ENCODE measurements around the gene FAM216B. TPM values are rescaled to one million over a fixed set of nuclear protein-coding genes. Genes with fewer than 3 reads are reported as not detected.

The FAM216B gene
- total RNA-seq, 2 donors from 2014 or later: not detected

- peaks cover 3% of the 10 kb centered on the region for H3K27me3 Mint-ChIP-seq (ENCODE audit: insufficient read depth)
- Histone ChIP-seq H3K27me3 (ENCODE audit: control insufficient read depth, insufficient read depth, low read length, poor library complexity, severe bottlenecking) (no peaks in the 10 kb centered on the region), H3K4me3 (ENCODE audit: low read length) (no peak overlapping the region), H3K36me3 (ENCODE audit: control insufficient read depth, insufficient read depth, low read length) (no peaks in the 10 kb centered on the region), H3K27ac (ENCODE audit: low read depth, low read length) (no peak overlapping the region), H3K9me3 (ENCODE audit: control insufficient read depth, low read length) (no peaks in the 10 kb centered on the region), H3K4me1 (ENCODE audit: control insufficient read depth, insufficient read depth, low read length) (no peaks in the 10 kb centered on the region), H3K9ac (ENCODE audit: extremely low read depth, low read length, poor library complexity, severe bottlenecking) (no peak overlapping the region)
- no peak overlapping the region for H3K27ac Mint-ChIP-seq
- H3K36me3 Mint-ChIP-seq (ENCODE audit: low read depth): no peaks in the 10 kb centered on the region
- no peak for DNase-seq
- no peak overlapping the region for H3K4me3 Mint-ChIP-seq
- no peaks in the 10 kb centered on the region for H3K4me1 Mint-ChIP-seq
- TF ChIP-seq, protein P1, sequence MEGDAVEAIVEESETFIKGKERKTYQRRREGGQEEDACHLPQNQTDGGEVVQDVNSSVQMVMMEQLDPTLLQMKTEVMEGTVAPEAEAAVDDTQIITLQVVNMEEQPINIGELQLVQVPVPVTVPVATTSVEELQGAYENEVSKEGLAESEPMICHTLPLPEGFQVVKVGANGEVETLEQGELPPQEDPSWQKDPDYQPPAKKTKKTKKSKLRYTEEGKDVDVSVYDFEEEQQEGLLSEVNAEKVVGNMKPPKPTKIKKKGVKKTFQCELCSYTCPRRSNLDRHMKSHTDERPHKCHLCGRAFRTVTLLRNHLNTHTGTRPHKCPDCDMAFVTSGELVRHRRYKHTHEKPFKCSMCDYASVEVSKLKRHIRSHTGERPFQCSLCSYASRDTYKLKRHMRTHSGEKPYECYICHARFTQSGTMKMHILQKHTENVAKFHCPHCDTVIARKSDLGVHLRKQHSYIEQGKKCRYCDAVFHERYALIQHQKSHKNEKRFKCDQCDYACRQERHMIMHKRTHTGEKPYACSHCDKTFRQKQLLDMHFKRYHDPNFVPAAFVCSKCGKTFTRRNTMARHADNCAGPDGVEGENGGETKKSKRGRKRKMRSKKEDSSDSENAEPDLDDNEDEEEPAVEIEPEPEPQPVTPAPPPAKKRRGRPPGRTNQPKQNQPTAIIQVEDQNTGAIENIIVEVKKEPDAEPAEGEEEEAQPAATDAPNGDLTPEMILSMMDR (conservative IDR thresholded peaks at IDR 0.05): no peak
- 85% methylated on average over 6 of the region's 6 CpGs; no CpG with 5 or more reads in 1 of the 2 experiments for WGBS, 2 experiments (ENCODE audit: insufficient coverage in 1 of 2, insufficient read length in 1 of 2)
- H3K9me3 Mint-ChIP-seq: no peaks in the 10 kb centered on the region
Observed at GRCh38 chr13:42745655-42746054, 35.7 kb upstream of the FAM216B start.

GRCh38 chr13:42746866-42747265 lies 34.5 kb upstream of the FAM216B start:
- Mint-ChIP-seq H3K27ac (no peak overlapping the region), H3K9me3 (no peaks in the 10 kb centered on the region), H3K4me1 (peaks cover 3% of the 10 kb centered on the region), H3K36me3 (ENCODE audit: low read depth) (no peaks in the 10 kb centered on the region), H3K27me3 (ENCODE audit: insufficient read depth) (peaks cover 3% of the 10 kb centered on the region), H3K4me3 (no peak overlapping the region)
- WGBS, 2 experiments (ENCODE audit: insufficient coverage in 1 of 2, insufficient read length in 1 of 2): 93 to 100% methylated on average over 1 to 2 of the region's 2 CpGs
- Histone ChIP-seq H3K9ac (ENCODE audit: extremely low read depth, low read length, poor library complexity, severe bottlenecking) (no peak overlapping the region), H3K36me3 (ENCODE audit: control insufficient read depth, insufficient read depth, low read length) (no peaks in the 10 kb centered on the region), H3K27ac (ENCODE audit: low read depth, low read length) (no peak overlapping the region), H3K27me3 (ENCODE audit: control insufficient read depth, insufficient read depth, low read length, poor library complexity, severe bottlenecking) (no peaks in the 10 kb centered on the region), H3K9me3 (ENCODE audit: control insufficient read depth, low read length) (no peaks in the 10 kb centered on the region), H3K4me1 (ENCODE audit: control insufficient read depth, insufficient read depth, low read length) (no peaks in the 10 kb centered on the region), H3K4me3 (ENCODE audit: low read length) (no peak overlapping the region)
- no peak for DNase-seq
- TF ChIP-seq, protein P1 (conservative IDR thresholded peaks at IDR 0.05): no peak

- TF ChIP-seq, protein P1 (conservative IDR thresholded peaks at IDR 0.05): no peak
- no peak overlapping the region for H3K27ac ChIP-seq (ENCODE audit: low read depth, low read length)
- 86 to 88% methylated on average over 2 to 4 of the region's 4 CpGs for WGBS, 2 experiments (ENCODE audit: insufficient coverage in 1 of 2, insufficient read length in 1 of 2)
- no peak overlapping the region for H3K27ac Mint-ChIP-seq
- no peaks in the 10 kb centered on the region for H3K27me3 ChIP-seq (ENCODE audit: control insufficient read depth, insufficient read depth, low read length, poor library complexity, severe bottlenecking)
- H3K27me3 Mint-ChIP-seq (ENCODE audit: insufficient read depth): peaks cover 3% of the 10 kb centered on the region
- H3K4me1 ChIP-seq (ENCODE audit: control insufficient read depth, insufficient read depth, low read length): no peaks in the 10 kb centered on the region
- no peak overlapping the region for H3K4me3 ChIP-seq (ENCODE audit: low read length)
- no peaks in the 10 kb centered on the region for H3K36me3 Mint-ChIP-seq (ENCODE audit: low read depth)
- H3K9me3 ChIP-seq (ENCODE audit: control insufficient read depth, low read length): no peaks in the 10 kb centered on the region
- H3K9ac ChIP-seq (ENCODE audit: extremely low read depth, low read length, poor library complexity, severe bottlenecking): no peak overlapping the region
- no peaks in the 10 kb centered on the region for H3K36me3 ChIP-seq (ENCODE audit: control insufficient read depth, insufficient read depth, low read length)
- no peak overlapping the region for H3K4me3 Mint-ChIP-seq
- no peak for DNase-seq
- no peaks in the 10 kb centered on the region for H3K9me3 Mint-ChIP-seq
- H3K4me1 Mint-ChIP-seq: peaks cover 3% of the 10 kb centered on the region
Observed at GRCh38 chr13:42747399-42747873, 33.9 kb upstream of the FAM216B start.
